OCI-LY3 (cell line): Measurements from ENCODE around the gene RAB4B.

Experiments
- EZH2phosphoT487 ChIP-seq: fragments of 200-600 bp; shearing (Covaris generic); IDR thresholded peaks from 2 replicates; pipeline ENCODE4 v1.6.1; 2018; ENCODE audit warnings: antibody characterized with exemption, mixed run types, low read depth
- TF ChIP-seq, protein P1 (sequence below): fragments of 200-600, 300-600 bp; sonication (generic); IDR thresholded peaks from 2 replicates; pipeline ENCODE4 v1.5.1; 2014; ENCODE audit warnings: antibody characterized with exemption, low read length, low read depth

DNA sequence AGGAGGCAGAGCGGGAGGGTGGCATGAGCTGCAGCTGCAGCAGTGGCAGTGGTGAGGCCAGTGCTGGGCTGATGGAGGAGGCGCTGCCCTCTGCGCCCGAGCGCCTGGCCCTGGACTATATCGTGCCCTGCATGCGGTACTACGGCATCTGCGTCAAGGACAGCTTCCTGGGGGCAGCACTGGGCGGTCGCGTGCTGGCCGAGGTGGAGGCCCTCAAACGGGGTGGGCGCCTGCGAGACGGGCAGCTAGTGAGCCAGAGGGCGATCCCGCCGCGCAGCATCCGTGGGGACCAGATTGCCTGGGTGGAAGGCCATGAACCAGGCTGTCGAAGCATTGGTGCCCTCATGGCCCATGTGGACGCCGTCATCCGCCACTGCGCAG is 22.9 kb downstream of the RAB4B start:
- TF ChIP-seq, protein P1, sequence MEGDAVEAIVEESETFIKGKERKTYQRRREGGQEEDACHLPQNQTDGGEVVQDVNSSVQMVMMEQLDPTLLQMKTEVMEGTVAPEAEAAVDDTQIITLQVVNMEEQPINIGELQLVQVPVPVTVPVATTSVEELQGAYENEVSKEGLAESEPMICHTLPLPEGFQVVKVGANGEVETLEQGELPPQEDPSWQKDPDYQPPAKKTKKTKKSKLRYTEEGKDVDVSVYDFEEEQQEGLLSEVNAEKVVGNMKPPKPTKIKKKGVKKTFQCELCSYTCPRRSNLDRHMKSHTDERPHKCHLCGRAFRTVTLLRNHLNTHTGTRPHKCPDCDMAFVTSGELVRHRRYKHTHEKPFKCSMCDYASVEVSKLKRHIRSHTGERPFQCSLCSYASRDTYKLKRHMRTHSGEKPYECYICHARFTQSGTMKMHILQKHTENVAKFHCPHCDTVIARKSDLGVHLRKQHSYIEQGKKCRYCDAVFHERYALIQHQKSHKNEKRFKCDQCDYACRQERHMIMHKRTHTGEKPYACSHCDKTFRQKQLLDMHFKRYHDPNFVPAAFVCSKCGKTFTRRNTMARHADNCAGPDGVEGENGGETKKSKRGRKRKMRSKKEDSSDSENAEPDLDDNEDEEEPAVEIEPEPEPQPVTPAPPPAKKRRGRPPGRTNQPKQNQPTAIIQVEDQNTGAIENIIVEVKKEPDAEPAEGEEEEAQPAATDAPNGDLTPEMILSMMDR = no peak
- no peak for TF ChIP-seq EZH2phosphoT487
